Endothelial cell (in vitro differentiated cells): ENCODE measurements around the gene DOHH. TPM values are rescaled to one million over a fixed set of nuclear protein-coding genes. Genes with fewer than 3 reads are reported as not detected.
A peak's percentile ranks its signal among the peaks of the same experiment; 100 is the strongest.

ENCODE experiments used
- DNase-seq: peaks from one replicate; pipeline ENCODE4 v3.0.0; 2021; ENCODE audit warnings: low spot score
- H3K27ac Mint-ChIP-seq: one replicate; pipeline ENCODE4 v1.8.0; 2021; ENCODE audit warnings: mixed read lengths, inconsistent platforms; ENCODE audit not compliant: unreplicated experiment
- H3K27me3 Mint-ChIP-seq: one replicate; pipeline ENCODE4 v1.8.0; 2021; ENCODE audit warnings: mild to moderate bottlenecking, moderate library complexity, mixed read lengths, inconsistent platforms; ENCODE audit not compliant: unreplicated experiment
- H3K36me3 Mint-ChIP-seq: one replicate; pipeline ENCODE4 v1.8.0; 2021; ENCODE audit warnings: mild to moderate bottlenecking, low read depth, mixed read lengths, inconsistent platforms; ENCODE audit not compliant: unreplicated experiment
- H3K4me1 Mint-ChIP-seq: one replicate; pipeline ENCODE4 v1.8.0; 2021; ENCODE audit warnings: mild to moderate bottlenecking, mixed read lengths, inconsistent platforms; ENCODE audit not compliant: unreplicated experiment
- H3K4me3 Mint-ChIP-seq: one replicate; pipeline ENCODE4 v1.8.0; 2021; ENCODE audit warnings: mild to moderate bottlenecking, mixed read lengths, inconsistent platforms; ENCODE audit not compliant: unreplicated experiment
- H3K9me3 Mint-ChIP-seq: one replicate; pipeline ENCODE4 v1.8.0; 2021; ENCODE audit warnings: mixed read lengths, inconsistent platforms; ENCODE audit not compliant: unreplicated experiment
- total RNA-seq: library from RNA; stranded (reverse); fragmentation: NEBNext Ultra II Directional; extraction: Animal tissue kit (Norgen Biotek cat#: 25700); gene quantifications from one replicate; pipeline ENCODE4 v1.2.1, GENCODE V29; 2021; ENCODE audit not compliant: unreplicated experiment
- TF ChIP-seq, protein P1 (sequence below): fragments of 200-600 bp; sonication (generic); IDR thresholded peaks from one replicate; pipeline ENCODE4 v1.5.0; 2021; ENCODE audit warnings: antibody characterized with exemption; ENCODE audit not compliant: unreplicated experiment

The DOHH gene
- total RNA-seq, 1 donor from 2014 or later: 8.7 TPM

DNA sequence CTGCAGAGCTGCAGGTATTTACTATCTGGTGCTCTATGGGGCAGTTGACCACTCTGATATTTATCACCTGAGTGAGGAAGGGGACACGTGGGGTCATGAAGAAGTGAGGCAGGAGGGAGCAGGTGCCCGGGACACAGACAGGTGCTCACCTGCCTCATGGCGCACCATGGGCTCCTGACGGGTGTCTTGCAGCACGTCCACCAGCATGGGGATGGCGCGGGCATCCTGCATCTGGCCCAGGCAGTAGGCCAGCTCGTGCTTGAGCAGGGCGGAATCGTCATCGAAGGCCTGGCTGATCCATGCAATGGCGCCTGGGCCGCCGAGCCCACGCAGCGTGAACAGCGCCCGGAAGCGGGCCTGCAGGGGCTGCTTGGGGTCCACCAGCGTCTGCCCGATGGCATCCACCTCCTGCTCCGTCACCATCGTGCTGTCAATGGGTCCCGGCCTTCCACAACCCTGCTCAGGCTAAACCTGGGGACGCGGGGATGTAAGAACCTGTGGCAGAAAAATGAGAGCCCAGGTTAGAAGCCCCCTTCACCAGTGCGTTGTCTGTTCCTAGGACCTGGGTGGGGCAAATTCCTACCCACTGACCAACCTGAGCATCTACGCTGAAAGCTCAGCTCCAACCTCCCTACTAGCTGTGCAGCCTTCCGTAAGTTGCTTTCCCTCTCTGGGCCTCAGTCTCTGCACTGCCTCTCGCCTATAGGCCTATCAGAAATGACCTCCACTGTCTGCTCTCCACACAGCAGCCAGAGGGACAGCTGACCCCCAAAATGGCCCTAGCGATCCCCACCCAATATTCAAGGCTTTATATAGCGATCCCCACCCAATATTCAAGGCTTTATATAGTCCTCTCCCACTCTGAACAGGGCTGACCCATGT is 3.8 kb downstream of the DOHH start:
- Mint-ChIP-seq H3K27ac (no peak overlapping the region), H3K9me3 (no peaks in the 10 kb centered on the region), H3K27me3 (peaks cover 8% of the 10 kb centered on the region), H3K36me3 (peaks cover 14% of the 10 kb centered on the region), H3K4me3 (no peak overlapping the region), H3K4me1 (peaks cover 6% of the 10 kb centered on the region)
- DNase-seq: no peak
- TF ChIP-seq, protein P1, sequence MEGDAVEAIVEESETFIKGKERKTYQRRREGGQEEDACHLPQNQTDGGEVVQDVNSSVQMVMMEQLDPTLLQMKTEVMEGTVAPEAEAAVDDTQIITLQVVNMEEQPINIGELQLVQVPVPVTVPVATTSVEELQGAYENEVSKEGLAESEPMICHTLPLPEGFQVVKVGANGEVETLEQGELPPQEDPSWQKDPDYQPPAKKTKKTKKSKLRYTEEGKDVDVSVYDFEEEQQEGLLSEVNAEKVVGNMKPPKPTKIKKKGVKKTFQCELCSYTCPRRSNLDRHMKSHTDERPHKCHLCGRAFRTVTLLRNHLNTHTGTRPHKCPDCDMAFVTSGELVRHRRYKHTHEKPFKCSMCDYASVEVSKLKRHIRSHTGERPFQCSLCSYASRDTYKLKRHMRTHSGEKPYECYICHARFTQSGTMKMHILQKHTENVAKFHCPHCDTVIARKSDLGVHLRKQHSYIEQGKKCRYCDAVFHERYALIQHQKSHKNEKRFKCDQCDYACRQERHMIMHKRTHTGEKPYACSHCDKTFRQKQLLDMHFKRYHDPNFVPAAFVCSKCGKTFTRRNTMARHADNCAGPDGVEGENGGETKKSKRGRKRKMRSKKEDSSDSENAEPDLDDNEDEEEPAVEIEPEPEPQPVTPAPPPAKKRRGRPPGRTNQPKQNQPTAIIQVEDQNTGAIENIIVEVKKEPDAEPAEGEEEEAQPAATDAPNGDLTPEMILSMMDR: no peak

DNA sequence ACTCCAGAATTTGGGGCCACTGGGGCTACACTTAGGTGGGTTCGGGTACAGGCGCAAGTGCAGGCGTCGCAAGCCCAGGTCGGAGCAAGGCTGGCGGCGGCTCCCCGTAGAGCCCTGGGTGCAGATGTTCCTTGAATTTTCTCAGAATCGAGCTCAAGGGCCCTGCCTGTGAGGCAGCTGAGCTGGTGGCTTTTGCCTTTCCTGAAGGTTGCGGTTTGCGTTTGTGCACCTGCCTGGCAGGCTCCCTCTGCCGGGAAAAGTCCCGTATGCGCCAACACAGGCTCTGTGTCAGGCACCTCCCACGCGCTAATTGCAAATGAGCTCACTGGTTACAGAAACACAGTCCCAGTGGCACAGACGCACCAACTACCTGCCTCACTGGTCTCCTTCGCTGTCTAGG is 5.9 kb downstream of the DOHH start:
- Mint-ChIP-seq H3K27ac (no peak overlapping the region), H3K27me3 (peaks cover 8% of the 10 kb centered on the region), H3K4me1 (peaks cover 3% of the 10 kb centered on the region), H3K4me3 (no peak overlapping the region), H3K36me3 (peaks cover 14% of the 10 kb centered on the region), H3K9me3 (no peaks in the 10 kb centered on the region)
- TF ChIP-seq, protein P1: no peak
- DNase-seq: no peak

DNA sequence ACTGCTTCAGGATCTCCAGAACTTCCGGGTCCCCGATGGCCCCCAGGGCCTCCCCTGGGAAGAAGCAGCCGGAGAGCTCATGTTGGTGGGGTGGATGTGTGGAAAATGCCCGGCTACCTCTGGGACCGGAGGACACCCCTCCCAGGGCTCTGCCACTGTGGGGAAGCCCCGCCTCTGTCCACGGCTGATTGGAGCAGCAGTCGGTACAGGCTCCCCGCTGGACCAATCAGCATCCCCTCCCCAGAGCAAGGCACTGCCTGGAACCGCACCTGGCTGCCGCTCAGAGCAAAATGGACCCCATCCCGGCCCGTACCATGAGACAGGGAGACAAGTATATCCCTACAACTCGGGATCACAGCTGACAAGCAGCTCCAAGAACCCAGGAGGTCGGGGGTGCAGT is 6.4 kb downstream of the DOHH start:
- H3K36me3 Mint-ChIP-seq: peaks cover 14% of the 10 kb centered on the region
- no peaks in the 10 kb centered on the region for H3K9me3 Mint-ChIP-seq
- H3K4me1 Mint-ChIP-seq: peaks cover under 1% of the 10 kb centered on the region
- no peak overlapping the region for H3K27ac Mint-ChIP-seq
- no peak overlapping the region for H3K4me3 Mint-ChIP-seq
- TF ChIP-seq, protein P1: no peak
- H3K27me3 Mint-ChIP-seq: peaks cover 8% of the 10 kb centered on the region
- peak; percentile 30 for DNase-seq

DNA sequence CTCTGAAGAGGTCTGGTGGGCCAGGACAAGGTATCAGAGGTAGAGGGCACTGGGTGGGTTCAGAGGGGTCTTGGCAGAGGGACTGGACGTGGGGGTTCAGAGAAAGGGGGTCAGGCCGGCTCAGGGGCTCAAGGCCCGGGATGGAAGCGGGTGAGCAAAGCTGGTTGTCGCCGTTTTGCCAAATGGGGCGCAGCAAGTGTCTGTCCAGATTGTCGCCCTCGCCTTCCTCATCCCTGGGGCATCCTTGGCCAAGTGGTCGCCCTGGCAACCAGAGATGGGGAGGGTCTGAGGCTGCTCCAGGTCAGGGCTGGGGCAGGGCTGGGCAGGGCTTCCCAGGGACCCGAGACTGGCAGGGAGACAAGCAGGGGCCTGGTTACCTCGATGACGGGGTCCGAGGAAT is 6.8 kb downstream of the DOHH start:
- no peaks in the 10 kb centered on the region for H3K9me3 Mint-ChIP-seq
- TF ChIP-seq, protein P1: no peak
- H3K4me1 Mint-ChIP-seq: no peaks in the 10 kb centered on the region
- peaks cover 14% of the 10 kb centered on the region for H3K36me3 Mint-ChIP-seq
- H3K27ac Mint-ChIP-seq: no peak overlapping the region
- no peak for DNase-seq
- H3K4me3 Mint-ChIP-seq: no peak overlapping the region
- H3K27me3 Mint-ChIP-seq: peaks cover 8% of the 10 kb centered on the region

DNA sequence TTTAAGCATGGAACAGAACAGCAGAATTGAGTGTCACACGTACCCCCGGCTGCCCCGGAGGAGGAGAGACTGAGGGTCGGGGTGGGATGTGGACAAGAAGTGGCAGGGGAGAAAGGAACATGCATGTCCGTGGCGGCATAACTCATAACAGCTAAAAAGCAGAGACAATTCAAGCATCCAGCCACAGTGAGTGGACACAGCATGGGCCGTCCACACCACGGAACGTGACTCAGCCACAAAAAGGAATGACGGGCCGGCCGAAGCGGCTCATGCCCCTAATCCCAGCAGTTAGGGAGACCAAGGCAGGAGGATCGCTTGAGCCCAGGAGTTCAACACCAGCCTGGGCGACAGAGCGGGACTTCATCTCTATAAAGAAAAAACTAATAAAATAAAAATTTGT is 7.6 kb downstream of the DOHH start:
- H3K27ac Mint-ChIP-seq: no peak overlapping the region
- no peak for DNase-seq
- H3K4me1 Mint-ChIP-seq: no peaks in the 10 kb centered on the region
- H3K27me3 Mint-ChIP-seq: peaks cover 8% of the 10 kb centered on the region
- peaks cover 12% of the 10 kb centered on the region for H3K36me3 Mint-ChIP-seq
- no peaks in the 10 kb centered on the region for H3K9me3 Mint-ChIP-seq
- TF ChIP-seq, protein P1: no peak
- peak overlapping the region; percentile 78 for H3K4me3 Mint-ChIP-seq
